Right lobe of liver (tissue), 6 donors: Measurements from ENCODE around the gene OR5B2. TPM values are rescaled to one million over a fixed set of nuclear protein-coding genes. Genes with fewer than 3 reads are reported as not detected.
"Not testable (repeated sequence)": the region's sequence is repeated elsewhere in the genome, so short reads cannot be mapped to it uniquely, and the experiment has no call there.

Experiments used
- ATAC-seq, 4 donors: fragments of 200-7000 bp; cut with Tn5 transposase; one replicate each; pipeline ENCODE4 v1.9.1; 2020; ENCODE audit warnings: mild to moderate bottlenecking in 4 of 4, moderate library complexity in 4 of 4
- DNase-seq, 3 donors: peaks; one replicate each; pipeline ENCODE4 v3.0.0-alpha.2; 2020
- H3K27ac ChIP-seq, 3 donors: fragments of 200-600 bp; one replicate each; pipeline ENCODE4 v1.8.0; 2022
- H3K27me3 ChIP-seq, 2 donors: fragments of 200-600 bp; one replicate each; pipeline ENCODE4 v1.8.0; 2022
- H3K36me3 ChIP-seq, 4 donors: fragments of 200-600 bp; sonication (generic) in 1 of 4; one replicate each; pipeline versions ENCODE4 v1.5.1 to v1.8.0; 2017 to 2022; ENCODE audit warnings: control low read depth in 1 of 4
- H3K4me1 ChIP-seq, 4 donors: fragments of 200-600 bp; sonication (generic) in 1 of 4; one replicate each; pipeline versions ENCODE4 v1.5.1 to v1.8.0; 2017 to 2022; ENCODE audit warnings: control low read depth in 1 of 4
- H3K4me3 ChIP-seq, 3 donors: fragments of 200-600 bp; one replicate each; pipeline ENCODE4 v1.8.0; 2022
- H3K9me3 ChIP-seq, 4 donors: fragments of 200-600 bp; sonication (generic) in 1 of 4; one replicate each; pipeline versions ENCODE4 v1.5.1 to v1.8.0; 2017 to 2022; ENCODE audit warnings: control low read depth in 1 of 4
- POLR2A ChIP-seq: fragments of 450-650 bp; IDR thresholded peaks from one replicate; pipeline ENCODE4 v1.6.1; 2017; ENCODE audit warnings: antibody characterized with exemption, mild to moderate bottlenecking
- WGBS: methylation state at CpG from one replicate; pipeline ENCODE4 v1.1.6; 2018; ENCODE audit warnings: low coverage, low lambda C conversion rate; ENCODE audit not compliant: insufficient coverage; ENCODE audit errors: missing lambda C conversion rate; 5-methylcytosine and 5-hydroxymethylcytosine counted together
- intact Hi-C, 2 donors: fragments of 100-400 bp; cut with DNase I; formaldehyde crosslinking; loops; one replicate each; pipeline versions ENCODE4 v1.11.2 to v1.14.1; 2022
- total RNA-seq, 6 experiments: library from RNA; depleted of rRNA in 2 of 6; stranded (reverse); fragments of >200 nt in 2 of 6; fragmentation: NEBNext Ultra II Directional in 3 of 6; extraction: Animal tissue kit (Norgen Biotek cat#: 25700) in 3 of 6; gene quantifications; one replicate each; pipeline versions ENCODE4 v1.1.0 to v1.2.4, GENCODE V29; 2016 to 2023
- TF ChIP-seq, protein P1 (sequence below), 4 donors: fragments of 200-600 bp in 3 of 4; fragments of 450-650 bp in 1 of 4; IDR thresholded peaks; one replicate each; pipeline versions ENCODE4 v1.5.1 to v1.8.0; 2016 to 2022; ENCODE audit warnings: antibody characterized with exemption in 4 of 4, mild to moderate bottlenecking in 2 of 4
- donor health status: DM: no; HTN: yes; CAD: no.
- donor health status: DM: no; HTN: no; CAD: no.
- donor health status: DM: no; HTN: no; CAD: no.
- donor health status: DM: no; HTN: yes; CAD: no.
- donor health status: DM: no; HTN: yes; CAD: no.

Gene OR5B2
- total RNA-seq, 6 experiments from 2014 or later: not detected

DNA sequence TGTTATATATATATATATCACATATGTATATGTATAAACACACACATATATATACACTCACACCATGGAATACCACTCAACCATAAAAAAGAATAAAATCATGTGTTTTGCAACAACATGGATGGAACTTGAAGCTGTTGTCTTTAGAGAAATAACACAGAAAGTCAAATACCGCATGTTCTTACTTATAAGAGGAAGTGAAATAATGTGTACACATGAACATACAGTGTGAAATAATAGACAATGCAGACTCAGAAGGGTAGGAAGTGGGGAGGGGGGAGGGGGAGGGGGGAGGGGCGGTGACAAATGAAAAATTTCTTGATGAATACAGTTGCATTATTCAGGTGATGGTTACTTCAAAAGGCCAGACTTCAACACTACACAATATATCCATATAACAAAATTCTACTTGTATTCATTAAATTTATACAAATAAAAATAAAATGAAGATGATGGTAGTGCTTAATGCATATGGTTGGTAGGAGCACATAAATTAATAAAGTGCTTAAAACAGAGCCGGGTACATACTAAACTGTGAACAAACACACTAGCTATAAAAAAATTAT, 5.8 kb upstream of the OR5B2 start:
- Histone ChIP-seq H3K27ac (no peak overlapping the region), H3K4me1 (no peaks in the 10 kb centered on the region), H3K4me3 (no peak overlapping the region), H3K9me3 (no peaks in the 10 kb centered on the region), H3K36me3 (no peaks in the 10 kb centered on the region), H3K27me3 (no peaks in the 10 kb centered on the region)
- 33% methylated on average over 3 of the region's 3 CpGs for WGBS
- TF ChIP-seq, protein P1, sequence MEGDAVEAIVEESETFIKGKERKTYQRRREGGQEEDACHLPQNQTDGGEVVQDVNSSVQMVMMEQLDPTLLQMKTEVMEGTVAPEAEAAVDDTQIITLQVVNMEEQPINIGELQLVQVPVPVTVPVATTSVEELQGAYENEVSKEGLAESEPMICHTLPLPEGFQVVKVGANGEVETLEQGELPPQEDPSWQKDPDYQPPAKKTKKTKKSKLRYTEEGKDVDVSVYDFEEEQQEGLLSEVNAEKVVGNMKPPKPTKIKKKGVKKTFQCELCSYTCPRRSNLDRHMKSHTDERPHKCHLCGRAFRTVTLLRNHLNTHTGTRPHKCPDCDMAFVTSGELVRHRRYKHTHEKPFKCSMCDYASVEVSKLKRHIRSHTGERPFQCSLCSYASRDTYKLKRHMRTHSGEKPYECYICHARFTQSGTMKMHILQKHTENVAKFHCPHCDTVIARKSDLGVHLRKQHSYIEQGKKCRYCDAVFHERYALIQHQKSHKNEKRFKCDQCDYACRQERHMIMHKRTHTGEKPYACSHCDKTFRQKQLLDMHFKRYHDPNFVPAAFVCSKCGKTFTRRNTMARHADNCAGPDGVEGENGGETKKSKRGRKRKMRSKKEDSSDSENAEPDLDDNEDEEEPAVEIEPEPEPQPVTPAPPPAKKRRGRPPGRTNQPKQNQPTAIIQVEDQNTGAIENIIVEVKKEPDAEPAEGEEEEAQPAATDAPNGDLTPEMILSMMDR (IDR thresholded peaks at IDR 0.05): no peak
- TF ChIP-seq POLR2A: no peak
- DNase-seq (no peak), ATAC-seq (no peak)
- intact Hi-C loops: no loop called here

GRCh38 chr11:58429273-58429672, 1.4 kb upstream of the OR5B2 start:
- ATAC-seq (no peak), DNase-seq (no peak)
- Histone ChIP-seq H3K4me3 (no peak overlapping the region), H3K36me3 (no peaks in the 10 kb centered on the region), H3K4me1 (no peaks in the 10 kb centered on the region), H3K27me3 (no peaks in the 10 kb centered on the region), H3K27ac (no peak overlapping the region), H3K9me3 (no peaks in the 10 kb centered on the region)
- no peak for TF ChIP-seq POLR2A
- TF ChIP-seq, protein P1 (IDR thresholded peaks at IDR 0.05): no peak
- WGBS: 5% methylated on average over 1 of the region's 1 CpG
- intact Hi-C loops: no loop called here

- TF ChIP-seq POLR2A: no peak
- TF ChIP-seq, protein P1 (IDR thresholded peaks at IDR 0.05): no peak
- Histone ChIP-seq H3K4me3 (no peak within 1 kb of the TSS), H3K27me3 (no peaks in the 10 kb centered on the region), H3K36me3 (no peaks in the 10 kb centered on the region), H3K27ac (no peak within 1 kb of the TSS), H3K4me1 (no peaks in the 10 kb centered on the region), H3K9me3 (peaks cover 0 to 3% (median 0%) of the 10 kb centered on the region in 4 donors)
- DNase-seq (no peak), ATAC-seq (no peak)
- WGBS: 45% methylated on average over 1 of the region's 1 CpG
- intact Hi-C loops: no loop called here
Measured at GRCh38 chr11:58406774-58407173, 21.1 kb downstream of the OR5B2 start, which contains the start of gene OR5B3. Gene OR5B3, minus strand, starts transcription at chr11:58406874. Its CDS starts 3,465 bp downstream, at chr11:58403409.

- no CpG with 5 or more reads among the region's 2 CpGs for WGBS
- intact Hi-C loops: not testable (repeated sequence)
Measured at GRCh38 chr11:58399622-58400021, 28.3 kb downstream of the OR5B2 start.

GRCh38 chr11:58395581-58395980, 32.3 kb downstream of the OR5B2 start:
- ATAC-seq: no peak
- intact Hi-C loops: no loop called here
- H3K36me3 ChIP-seq: no peaks in the 10 kb centered on the region
- no peak for TF ChIP-seq POLR2A
- TF ChIP-seq, protein P1 (IDR thresholded peaks at IDR 0.05): no peak
- 39% methylated on average over 2 of the region's 2 CpGs for WGBS
- no peak overlapping the region for H3K4me3 ChIP-seq
- DNase-seq: no peak
- no peak overlapping the region for H3K27ac ChIP-seq
- H3K9me3 ChIP-seq: no peaks in the 10 kb centered on the region
- H3K4me1 ChIP-seq: no peaks in the 10 kb centered on the region
- H3K27me3 ChIP-seq: no peaks in the 10 kb centered on the region

More at GRCh38 chr11:58399622-58400021, 28.3 kb downstream of the OR5B2 start:
- not testable (repeated sequence) for H3K4me3 ChIP-seq, H3K9me3 ChIP-seq, ATAC-seq, DNase-seq, H3K36me3 ChIP-seq, H3K4me1 ChIP-seq, H3K27ac ChIP-seq, H3K27me3 ChIP-seq
